CD4-positive, alpha-beta T cell treated with Interleukin-6 for 4 hours (primary cell): ENCODE results near the gene SNAP25.

Experiments
- DNase-seq: peaks from one replicate; pipeline ENCODE4 v3.0.0-alpha.2; 2020; ENCODE audit warnings: mixed read lengths

Gene SNAP25

DNA sequence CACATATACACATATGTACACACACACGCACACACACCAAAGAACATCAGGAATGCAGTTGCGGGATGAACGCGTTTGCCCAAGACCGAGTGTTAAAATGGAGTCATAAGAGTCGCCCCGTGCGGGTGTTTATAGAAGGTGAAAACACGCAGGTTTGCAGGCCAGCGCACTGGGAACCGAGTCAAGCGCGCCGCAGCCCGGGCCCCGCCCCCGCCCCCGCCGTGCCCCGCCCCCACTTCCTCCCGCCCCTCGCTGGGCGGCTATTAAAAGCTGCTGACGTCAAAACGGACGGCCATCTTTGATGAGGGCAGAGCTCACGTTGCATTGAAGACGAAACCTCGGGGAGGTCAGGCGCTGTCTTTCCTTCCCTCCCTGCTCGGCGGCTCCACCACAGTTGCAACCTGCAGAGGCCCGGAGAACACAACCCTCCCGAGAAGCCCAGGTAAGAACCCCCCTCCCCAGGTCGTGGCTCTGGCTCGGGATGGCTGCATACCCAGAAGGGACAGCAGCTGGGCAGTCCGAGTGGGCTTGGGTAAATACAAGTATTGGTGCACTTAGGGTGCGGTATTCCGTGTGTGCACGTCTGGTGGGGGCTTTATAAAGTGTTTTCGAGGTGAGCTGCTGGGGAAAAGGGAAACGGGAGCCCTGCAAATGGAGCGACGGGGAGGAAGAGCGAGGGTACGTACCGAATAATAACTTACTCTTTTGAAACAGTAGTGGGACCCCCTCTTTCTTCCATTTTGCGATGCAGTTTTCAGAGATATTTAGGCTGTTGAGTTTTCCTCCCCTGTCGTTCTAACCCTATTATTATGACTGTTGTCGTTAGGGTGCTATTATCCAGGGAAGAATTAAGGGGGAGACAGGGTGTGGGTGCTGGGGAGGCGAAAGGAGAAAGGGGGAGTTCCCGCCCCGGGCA is at the start of gene SNAP25:
Gene SNAP25, plus strand, starts transcription at position 295 of the 916 bp plus-strand sequence. CDS start 56,662 bp downstream, outside the sequence.
- DNase-seq = peak; percentile 26

- no peak for DNase-seq
Observed at GRCh38 chr20:10169752-10170151, 48.9 kb upstream of the SNAP25 start.

GRCh38 chr20:10170261-10170660 is 48.4 kb upstream of the SNAP25 start:
- DNase-seq = no peak

- DNase-seq = no peak
Observed at GRCh38 chr20:10171864-10172751, 46.5 kb upstream of the SNAP25 start.

DNA sequence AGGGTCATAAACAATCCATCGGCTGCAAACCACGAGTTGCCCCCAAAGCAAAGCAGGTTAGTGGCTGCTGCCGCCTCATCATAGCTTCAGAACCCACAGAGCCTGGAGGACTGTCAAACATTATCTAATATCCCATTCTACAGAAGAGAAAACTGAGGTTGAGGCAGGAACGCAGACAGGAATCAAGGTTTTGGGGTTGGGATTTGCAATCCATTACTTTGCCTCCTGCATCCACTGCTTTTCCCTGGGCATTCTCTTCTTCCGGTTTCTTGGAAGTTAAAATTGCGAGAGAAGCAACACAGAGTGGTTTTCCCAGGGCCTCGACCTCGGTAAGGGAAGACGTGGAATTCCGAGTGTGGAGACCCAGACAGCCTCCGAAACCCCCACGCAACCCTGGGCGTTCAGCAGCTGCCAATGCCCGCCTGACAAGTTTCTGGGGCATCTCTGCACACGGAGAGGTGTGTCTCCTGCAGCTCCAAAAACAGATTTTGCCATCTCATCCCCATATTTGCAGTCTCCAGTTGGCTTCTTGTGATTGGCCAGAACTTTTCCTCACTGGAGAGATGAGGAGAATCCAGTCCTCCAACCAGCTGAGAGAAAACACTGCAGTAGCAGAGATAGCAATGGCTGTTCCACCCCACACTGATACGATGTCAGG is 45.5 kb upstream of the SNAP25 start:
- no peak for DNase-seq

- DNase-seq = no peak
Observed at GRCh38 chr20:10174400-10174799, 44.2 kb upstream of the SNAP25 start.

GRCh38 chr20:10177326-10177725 is 41.3 kb upstream of the SNAP25 start:
- no peak for DNase-seq

DNA sequence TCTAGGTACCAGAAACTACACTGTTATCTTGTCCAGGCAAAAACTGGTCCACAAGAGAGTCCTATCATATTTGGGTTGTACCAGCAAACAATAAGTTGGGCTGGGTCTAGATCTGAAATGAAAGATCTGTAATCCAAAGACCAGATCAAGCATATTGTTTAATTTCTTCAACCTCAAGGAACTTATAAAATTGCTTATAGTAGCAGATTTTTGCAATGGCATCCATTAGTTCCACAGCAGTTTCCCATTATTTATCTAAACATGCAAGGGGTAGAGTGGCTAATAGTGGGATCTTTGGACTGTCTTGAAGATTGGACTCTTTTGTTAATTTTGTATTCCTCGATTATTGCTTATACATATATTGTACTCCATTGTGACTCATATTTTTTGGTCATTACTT is 40.5 kb upstream of the SNAP25 start:
- no peak for DNase-seq

- no peak for DNase-seq
Observed at GRCh38 chr20:10178727-10179313, 39.8 kb upstream of the SNAP25 start.

DNA sequence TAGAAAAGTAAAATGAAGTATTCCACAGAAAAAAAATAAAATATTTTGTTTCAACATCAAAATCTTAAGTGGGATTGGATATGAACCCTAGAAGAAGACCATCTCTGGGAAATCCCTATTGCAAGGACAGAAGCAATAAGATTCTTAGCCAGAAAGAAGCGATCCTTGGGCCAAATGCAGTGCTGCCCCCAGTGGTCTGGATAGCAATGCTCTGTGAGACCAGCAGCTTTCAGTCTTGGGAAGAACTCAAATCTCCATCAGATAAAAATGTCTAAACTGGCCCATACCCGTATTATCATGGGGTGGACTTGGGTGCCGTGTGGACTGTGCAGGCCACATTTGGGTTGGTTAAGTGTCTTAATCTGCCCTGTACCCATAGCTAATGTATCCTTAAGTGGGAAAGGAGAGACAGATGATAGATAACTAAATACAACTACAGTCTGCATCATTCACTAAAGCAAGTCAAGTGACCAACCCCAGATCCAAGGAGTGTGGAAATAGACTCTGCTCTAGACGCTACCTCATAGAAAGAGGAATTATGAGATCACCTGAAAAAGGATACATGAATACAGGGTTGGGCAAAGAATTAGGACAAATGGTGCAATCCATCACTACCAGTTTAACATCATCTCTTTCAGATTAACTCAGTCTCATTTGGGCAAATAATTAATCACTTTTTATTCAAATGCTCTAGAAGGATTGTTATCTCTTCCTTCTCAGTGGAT is 38.9 kb upstream of the SNAP25 start:
- DNase-seq = no peak

- no peak for DNase-seq
Observed at GRCh38 chr20:10180651-10181235, 37.9 kb upstream of the SNAP25 start.

DNA sequence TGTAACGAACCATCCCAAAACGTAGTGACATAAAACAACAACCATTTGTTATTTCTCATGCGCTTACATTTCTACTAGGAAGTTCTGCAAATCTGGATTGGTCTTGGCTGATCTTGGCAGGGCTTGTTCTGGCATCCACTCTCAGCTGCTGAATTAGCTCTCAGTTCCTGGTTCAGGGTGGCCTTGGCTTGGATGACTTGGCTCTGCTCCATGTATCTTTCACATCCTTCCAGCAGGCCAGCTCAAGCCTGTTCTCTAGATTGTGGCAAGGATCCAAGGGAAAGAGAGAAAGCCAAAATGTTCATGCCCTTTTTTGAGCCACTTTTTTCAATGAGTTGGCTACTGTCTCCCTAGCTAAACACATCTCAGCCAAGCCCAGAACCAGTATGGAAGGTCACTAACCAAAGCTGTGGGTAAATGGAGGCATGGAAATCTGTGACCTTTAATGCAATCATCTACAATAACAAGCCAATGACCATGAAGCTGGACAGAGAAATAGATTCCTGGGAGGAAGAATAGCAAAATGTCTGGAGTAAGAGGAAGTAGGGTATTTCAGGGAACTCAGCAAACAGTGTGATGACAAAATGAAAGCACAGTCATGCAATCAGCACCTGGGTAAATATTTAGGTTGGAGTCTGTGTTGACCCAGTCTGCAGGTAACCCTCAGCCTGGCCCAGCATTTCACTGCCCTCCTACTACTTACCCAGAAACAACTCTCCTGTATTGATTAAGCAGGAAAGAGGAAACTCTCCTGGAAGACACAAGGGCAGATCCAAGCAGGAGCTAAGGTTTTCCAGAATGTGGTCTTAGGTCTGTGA is 32.7 kb upstream of the SNAP25 start:
- DNase-seq = no peak

GRCh38 chr20:10190456-10190855 is 28.2 kb upstream of the SNAP25 start:
- DNase-seq = no peak

GRCh38 chr20:10192171-10192570 is 26.5 kb upstream of the SNAP25 start:
- no peak for DNase-seq

GRCh38 chr20:10194166-10194565 is 24.5 kb upstream of the SNAP25 start:
- no peak for DNase-seq

DNA sequence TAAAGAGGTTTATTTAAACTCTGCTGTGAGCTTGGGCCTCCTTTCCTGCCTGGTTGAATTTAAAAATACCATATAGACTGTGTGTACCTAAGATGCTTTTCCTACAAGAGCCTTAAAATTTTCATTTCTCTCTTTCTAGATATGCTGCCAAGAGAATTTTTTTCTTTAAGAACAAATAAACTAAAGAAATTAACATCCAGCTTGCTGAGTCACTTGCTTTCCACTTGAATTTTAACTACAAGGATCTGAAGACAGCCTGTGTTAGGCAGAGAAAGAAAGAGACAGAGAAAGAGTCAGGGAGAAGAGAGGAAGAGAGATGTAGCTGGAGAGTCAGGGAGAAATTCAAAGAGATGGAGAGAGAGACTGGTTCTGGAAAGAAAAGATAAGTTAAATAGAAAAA is 18.3 kb upstream of the SNAP25 start:
- DNase-seq = no peak

DNA sequence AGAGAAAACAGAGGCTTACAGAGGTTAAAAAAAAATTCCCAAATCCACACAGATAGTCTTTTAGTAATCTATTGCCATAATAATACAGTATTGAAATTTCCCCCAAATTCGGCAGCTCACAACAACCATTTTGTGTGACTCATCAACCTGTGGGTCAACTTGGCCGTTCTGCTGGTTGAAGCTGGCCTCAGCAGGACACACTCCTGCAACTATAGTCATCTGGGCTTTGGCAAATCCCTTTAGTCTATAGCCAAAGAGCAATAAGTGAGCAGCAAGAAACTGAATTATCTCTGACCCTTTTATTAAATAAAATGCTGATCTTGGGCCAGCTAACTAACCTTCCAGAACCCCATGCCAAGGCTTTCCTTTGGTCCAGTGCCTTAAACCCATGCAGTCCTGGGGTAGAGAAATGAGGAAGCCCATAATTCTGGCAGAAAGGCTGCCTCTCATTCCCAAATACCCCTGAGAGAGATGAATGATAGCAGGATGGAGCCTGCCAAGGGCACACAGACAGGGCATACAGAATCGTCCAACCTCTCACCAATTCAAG is 17.2 kb upstream of the SNAP25 start:
- no peak for DNase-seq

DNA sequence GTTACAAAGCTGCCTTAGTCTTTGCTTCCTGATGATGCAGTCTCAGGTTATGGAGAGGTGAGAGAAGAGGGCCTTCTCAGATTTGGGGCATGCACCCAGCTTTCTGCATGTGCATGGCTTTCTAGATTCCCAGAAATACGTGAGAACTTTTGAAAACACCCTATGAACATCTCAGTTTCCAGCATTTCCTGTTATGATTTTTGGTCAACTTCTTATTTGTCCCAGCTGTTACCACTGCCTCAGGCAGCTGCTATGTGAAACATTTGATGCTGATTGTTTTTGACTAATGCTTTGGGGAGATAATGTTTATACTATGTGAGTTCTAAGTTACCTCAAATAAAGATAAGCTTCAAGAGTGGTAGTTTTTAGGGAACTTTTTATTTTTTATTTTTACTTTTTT is 9.5 kb upstream of the SNAP25 start:
- DNase-seq = no peak

GRCh38 chr20:10213526-10213925 is 5.1 kb upstream of the SNAP25 start:
- no peak for DNase-seq

DNA sequence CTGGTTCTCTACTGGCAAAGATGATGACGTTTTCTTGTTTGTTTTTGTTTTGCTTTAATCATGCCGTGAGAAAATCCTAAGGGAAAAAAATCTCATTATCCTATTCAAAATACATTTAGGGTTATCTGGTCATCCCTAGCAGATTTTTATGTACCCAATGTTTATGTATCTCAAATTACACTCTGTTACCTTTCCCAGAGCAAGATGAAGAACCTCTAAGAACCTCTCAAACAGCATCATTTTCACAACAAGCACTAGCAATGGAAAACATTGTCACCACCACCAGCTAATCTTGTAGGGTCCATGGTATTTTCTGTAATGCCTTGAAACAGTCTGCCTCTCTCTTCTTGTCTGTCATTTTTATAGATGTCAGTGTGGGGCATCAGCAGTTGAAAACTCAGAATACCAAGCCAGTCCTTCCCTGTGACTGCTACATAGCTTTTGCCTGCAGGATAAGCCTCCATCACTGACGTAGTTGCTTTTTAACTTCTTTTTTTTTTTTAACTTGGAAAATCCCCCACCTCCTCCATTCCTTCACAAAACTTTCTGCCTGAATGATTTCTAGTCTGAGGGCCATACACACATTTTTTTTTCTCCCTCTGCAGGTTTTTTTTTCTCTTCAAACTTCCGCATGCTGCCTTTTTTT is 2.4 kb upstream of the SNAP25 start:
- DNase-seq = no peak
